K562 (cell line): ENCODE measurements around the gene MYBPHL. TPM values are rescaled to one million over a fixed set of nuclear protein-coding genes. Genes with fewer than 3 reads are reported as not detected.
A peak's percentile ranks its signal among the peaks of the same experiment; 100 is the strongest.

Experiments used
- ATF7 ChIP-seq: fragments of 450-650 bp; IDR thresholded peaks from 2 replicates; pipeline ENCODE4 v1.7.1; 2014; ENCODE audit warnings: mild to moderate bottlenecking, moderate library complexity
- BRD9 ChIP-seq: fragments of 450-650 bp; IDR thresholded peaks from 2 replicates; pipeline ENCODE4 v1.6.1; 2018; ENCODE audit warnings: low read depth; ENCODE audit not compliant: partially characterized antibody
- CC2D1A ChIP-seq: fragments of 450-650 bp; IDR thresholded peaks from 2 replicates; pipeline ENCODE4 v1.6.1; 2017; ENCODE audit warnings: mild to moderate bottlenecking
- CXXC5 ChIP-seq: fragments of 250-450 bp; sonication (Bioruptor Pico); IDR thresholded peaks from 2 replicates; pipeline ENCODE4 v1.8.0; 2022; ENCODE audit warnings: inconsistent platforms, mild to moderate bottlenecking, moderate library complexity
- DIDO1 ChIP-seq: fragments of 450-650 bp; IDR thresholded peaks from 2 replicates; pipeline ENCODE4 v1.6.1; 2016; ENCODE audit warnings: low read depth, missing biosample characterization, missing genetic modification characterization
- EP300 ChIP-seq: IDR thresholded peaks from 2 replicates; pipeline ENCODE4 v1.6.1; 2012; ENCODE audit warnings: low read length, improper control_type of control experiment
- FOS ChIP-seq: IDR thresholded peaks from 3 replicates; pipeline ENCODE4 v1.6.1; 2011; ENCODE audit not compliant: insufficient read length; ENCODE audit errors: extremely low read depth
- FOSL1 ChIP-seq: fragments of 200-800 bp; sonication (Bioruptor generic); conservative IDR thresholded peaks from 2 replicates; pipeline ENCODE4 v1.6.1; 2016; ENCODE audit warnings: missing genetic modification characterization, missing compliant biosample characterization
- FUS ChIP-seq: fragments of 200-400 bp; formaldehyde crosslinking; optimal IDR thresholded peaks from 2 replicates; pipeline ENCODE3; 2017; ENCODE audit warnings: low read depth, low read length
- GTF2A2 ChIP-seq: IDR thresholded peaks from 2 replicates; pipeline ENCODE4 v1.6.1; 2016; ENCODE audit warnings: mild to moderate bottlenecking, missing genetic modification characterization, missing compliant biosample characterization
- IFI16 ChIP-seq: fragments of 250-450 bp; sonication (Bioruptor Pico); IDR thresholded peaks from 2 replicates; pipeline ENCODE4 v2.1.2; 2022; ENCODE audit warnings: mild to moderate bottlenecking, inconsistent platforms
- JUND ChIP-seq, 2 experiments: IDR thresholded peaks; 2 replicates in 1 of 2; 3 replicates in 1 of 2; pipeline ENCODE4 v1.6.1; 2011; ENCODE audit warnings: borderline replicate concordance in 2 of 2, low read depth in 2 of 2, low read length in 2 of 2, improper control_type of control experiment in 1 of 2, missing biosample characterization in 1 of 2, missing genetic modification characterization in 1 of 2, missing genetic modification reagents in 1 of 2
- L3MBTL2 ChIP-seq: fragments of 450-650 bp; IDR thresholded peaks from 2 replicates; pipeline ENCODE4 v1.6.1; 2016; ENCODE audit warnings: mild to moderate bottlenecking, moderate library complexity
- MEIS2 ChIP-seq: fragments of 450-650 bp; IDR thresholded peaks from 2 replicates; pipeline ENCODE4 v1.6.1; 2014; ENCODE audit warnings: mild to moderate bottlenecking; ENCODE audit not compliant: partially characterized antibody
- NBN ChIP-seq: fragments of 450-650 bp; IDR thresholded peaks from 2 replicates; pipeline ENCODE4 v1.6.1; 2016; ENCODE audit warnings: low read depth, mild to moderate bottlenecking
- POLR2G ChIP-seq: fragments of 200-400 bp; formaldehyde crosslinking; IDR thresholded peaks from 2 replicates; pipeline ENCODE4 v1.6.1; 2017; ENCODE audit warnings: low read depth, mild to moderate bottlenecking, antibody characterized with exemption, low read length, moderate library complexity
- SMAD4 ChIP-seq: fragments of 250-450 bp; sonication (Bioruptor Pico); conservative IDR thresholded peaks from 2 replicates; pipeline ENCODE4 v1.8.0; 2021; ENCODE audit warnings: inconsistent platforms, mild to moderate bottlenecking, moderate library complexity
- TAF1 ChIP-seq: IDR thresholded peaks from 2 replicates; pipeline ENCODE4 v1.6.1; 2011; ENCODE audit warnings: mild to moderate bottlenecking, low read length, moderate library complexity; ENCODE audit not compliant: insufficient read depth, control insufficient read depth, severe bottlenecking; ENCODE audit errors: extremely low read depth
- TRIM24 ChIP-seq, 2 experiments: fragments of 450-650 bp; IDR thresholded peaks; 2 replicates each; pipeline ENCODE4 v1.6.1; 2016
- ZEB2 ChIP-seq: fragments of 450-650 bp; IDR thresholded peaks from 2 replicates; pipeline ENCODE4 v1.6.1; 2016
- ZNF408 ChIP-seq: fragments of 250-450 bp; sonication (Bioruptor Pico); IDR thresholded peaks from 2 replicates; pipeline ENCODE4 v1.4.0; 2020; ENCODE audit warnings: low read depth, mild to moderate bottlenecking, moderate library complexity
- ZNF668 ChIP-seq: fragments of 250-450 bp; sonication (Bioruptor Pico); IDR thresholded peaks from 2 replicates; pipeline ENCODE4 v1.8.0; 2022; ENCODE audit warnings: mild to moderate bottlenecking, inconsistent platforms
- polyA plus RNA-seq, 8 experiments: library from polyadenylated mRNA; depleted of rRNA in 4 of 8; stranded (reverse) in 5 of 8; unstranded in 3 of 8; fragments of >200 nt; fragmentation: Nextera tagmentation in 2 of 8; fragmentation: Illumina TruSeq in 1 of 8; extraction: Ambion mirVana in 2 of 8; extraction: Trizol in 1 of 8; gene quantifications; 2 replicates each; pipeline versions ENCODE4 v1.2.1 to v1.2.3, GENCODE V29; 2011 to 2014; ENCODE audit warnings: inconsistent platforms in 1 of 8, missing spikeins in 1 of 8
- total RNA-seq, 7 experiments: library from RNA; depleted of rRNA in 6 of 7; stranded (reverse); fragments of >200 nt in 6 of 7; fragmentation: Illumina TruSeq in 2 of 7; extraction: Trizol in 2 of 7; gene quantifications; 2 replicates each; pipeline versions ENCODE4 v1.2.1 to v1.2.3, GENCODE V29; 2011 to 2021; ENCODE audit warnings: low replicate concordance in 1 of 7
- TF ChIP-seq, protein P1 (sequence below): fragments of 250-450 bp; sonication (Bioruptor Pico); IDR thresholded peaks from 2 replicates; pipeline ENCODE4 v1.6.1; 2021; ENCODE audit warnings: mild to moderate bottlenecking
- TF ChIP-seq, protein P2 (sequence below), 2 experiments: fragments of 250-450 bp in 1 of 2; fragments of 450-650 bp in 1 of 2; sonication (Bioruptor Pico) in 1 of 2; IDR thresholded peaks; 2 replicates each; pipeline versions ENCODE4 v1.6.1 to v1.8.0; 2016 to 2021; ENCODE audit warnings: mild to moderate bottlenecking in 2 of 2, moderate library complexity in 2 of 2, missing compliant biosample characterization in 1 of 2, missing genetic modification characterization in 1 of 2
- TF ChIP-seq, protein P3 (sequence below): IDR thresholded peaks from 2 replicates; pipeline ENCODE4 v1.6.1; 2011; ENCODE audit warnings: borderline replicate concordance, low read depth, mild to moderate bottlenecking, moderate library complexity, low read length; ENCODE audit not compliant: insufficient read depth, poor library complexity, severe bottlenecking

Gene MYBPHL
- total and polyA plus RNA-seq, 9 of the 15 experiments (the other 6 are each of a cell fraction or from before 2014, with no cell fraction given): 0.20 to 1.9 (median 0.33) TPM

DNA sequence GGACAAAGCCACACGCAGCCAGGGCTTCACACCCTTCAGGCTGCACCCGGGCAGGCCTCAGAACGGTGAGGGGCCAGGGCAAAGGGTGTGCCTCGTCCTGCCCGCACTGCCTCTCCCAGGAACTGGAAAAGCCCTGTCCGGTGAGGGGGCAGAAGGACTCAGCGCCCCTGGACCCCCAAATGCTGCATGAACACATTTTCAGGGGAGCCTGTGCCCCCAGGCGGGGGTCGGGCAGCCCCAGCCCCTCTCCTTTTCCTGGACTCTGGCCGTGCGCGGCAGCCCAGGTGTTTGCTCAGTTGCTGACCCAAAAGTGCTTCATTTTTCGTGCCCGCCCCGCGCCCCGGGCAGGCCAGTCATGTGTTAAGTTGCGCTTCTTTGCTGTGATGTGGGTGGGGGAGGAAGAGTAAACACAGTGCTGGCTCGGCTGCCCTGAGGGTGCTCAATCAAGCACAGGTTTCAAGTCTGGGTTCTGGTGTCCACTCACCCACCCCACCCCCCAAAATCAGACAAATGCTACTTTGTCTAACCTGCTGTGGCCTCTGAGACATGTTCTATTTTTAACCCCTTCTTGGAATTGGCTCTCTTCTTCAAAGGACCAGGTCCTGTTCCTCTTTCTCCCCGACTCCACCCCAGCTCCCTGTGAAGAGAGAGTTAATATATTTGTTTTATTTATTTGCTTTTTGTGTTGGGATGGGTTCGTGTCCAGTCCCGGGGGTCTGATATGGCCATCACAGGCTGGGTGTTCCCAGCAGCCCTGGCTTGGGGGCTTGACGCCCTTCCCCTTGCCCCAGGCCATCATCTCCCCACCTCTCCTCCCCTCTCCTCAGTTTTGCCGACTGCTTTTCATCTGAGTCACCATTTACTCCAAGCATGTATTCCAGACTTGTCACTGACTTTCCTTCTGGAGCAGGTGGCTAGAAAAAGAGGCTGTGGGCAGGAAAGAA, 32.0 kb downstream of the MYBPHL start (continued):
- TF ChIP-seq, protein P1, sequence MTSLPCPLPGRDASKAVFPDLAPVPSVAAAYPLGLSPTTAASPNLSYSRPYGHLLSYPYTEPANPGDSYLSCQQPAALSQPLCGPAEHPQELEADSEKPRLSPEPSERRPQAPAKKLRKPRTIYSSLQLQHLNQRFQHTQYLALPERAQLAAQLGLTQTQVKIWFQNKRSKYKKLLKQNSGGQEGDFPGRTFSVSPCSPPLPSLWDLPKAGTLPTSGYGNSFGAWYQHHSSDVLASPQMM (CRISPR knock-in tag): no peak
- TF ChIP-seq, protein P2, sequence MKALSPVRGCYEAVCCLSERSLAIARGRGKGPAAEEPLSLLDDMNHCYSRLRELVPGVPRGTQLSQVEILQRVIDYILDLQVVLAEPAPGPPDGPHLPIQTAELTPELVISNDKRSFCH (CRISPR knock-in tag; IDR thresholded peaks at IDR 0.05): no peak
- TF ChIP-seq, protein P2 (tag; IDR thresholded peaks at IDR 0.05): peak; percentile 39
- TF ChIP-seq L3MBTL2 (peak; percentile 63), POLR2G (0 out of 2 replicates have a peak, but pooled peaks have one; percentile 43), GTF2A2 (no peak), CC2D1A (0 out of 2 replicates have a peak, but pooled peaks have one; percentile 35), ZNF408 (CRISPR knock-in tag) (no peak), TAF1 (peak; percentile 22), ATF7 (0 out of 2 replicates have a peak, but pooled peaks have one; percentile 30), NBN (0 out of 2 replicates have a peak, but pooled peaks have one; percentile 59), MEIS2 (peak; percentile 46), SMAD4 (CRISPR knock-in tag) (peak; percentile 81), FUS (no peak), DIDO1 (no peak), FOS (no peak), FOSL1 (tag) (peak; percentile 42; the same call in 1 of the 2 replicates), TRIM24 (IDR thresholded peaks at IDR 0.05) (peak in 1 of 2 experiments; percentile 43; a peak in 1 of 4 replicates), EP300 (no peak), ZEB2 (peak; percentile 28; the same call in 1 of the 2 replicates), JUND (IDR thresholded peaks at IDR 0.05; ENCODE audit: borderline replicate concordance, low read depth, low read length) (0 out of 2 replicates have a peak, but pooled peaks have one; percentile 16), JUND (tag; IDR thresholded peaks at IDR 0.05; ENCODE audit: borderline replicate concordance, low read depth, low read length) (no peak; the same call in 2 of the 3 replicates), IFI16 (no peak), CXXC5 (CRISPR knock-in tag) (peak; percentile 46; the same call in 1 of the 2 replicates), BRD9 (no peak), ZNF668 (no peak)
- TF ChIP-seq, protein P3, sequence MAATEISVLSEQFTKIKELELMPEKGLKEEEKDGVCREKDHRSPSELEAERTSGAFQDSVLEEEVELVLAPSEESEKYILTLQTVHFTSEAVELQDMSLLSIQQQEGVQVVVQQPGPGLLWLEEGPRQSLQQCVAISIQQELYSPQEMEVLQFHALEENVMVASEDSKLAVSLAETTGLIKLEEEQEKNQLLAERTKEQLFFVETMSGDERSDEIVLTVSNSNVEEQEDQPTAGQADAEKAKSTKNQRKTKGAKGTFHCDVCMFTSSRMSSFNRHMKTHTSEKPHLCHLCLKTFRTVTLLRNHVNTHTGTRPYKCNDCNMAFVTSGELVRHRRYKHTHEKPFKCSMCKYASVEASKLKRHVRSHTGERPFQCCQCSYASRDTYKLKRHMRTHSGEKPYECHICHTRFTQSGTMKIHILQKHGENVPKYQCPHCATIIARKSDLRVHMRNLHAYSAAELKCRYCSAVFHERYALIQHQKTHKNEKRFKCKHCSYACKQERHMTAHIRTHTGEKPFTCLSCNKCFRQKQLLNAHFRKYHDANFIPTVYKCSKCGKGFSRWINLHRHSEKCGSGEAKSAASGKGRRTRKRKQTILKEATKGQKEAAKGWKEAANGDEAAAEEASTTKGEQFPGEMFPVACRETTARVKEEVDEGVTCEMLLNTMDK: no peak
